NT2/D1 (cell line): ENCODE data around the gene MRM3.

Experiments
- YY1 ChIP-seq: IDR thresholded peaks from 2 replicates; pipeline ENCODE4 v1.6.1; 2011; ENCODE audit not compliant: insufficient read length, insufficient read depth
- ZNF274 ChIP-seq: IDR thresholded peaks from 2 replicates; pipeline ENCODE4 v1.6.1; 2011; ENCODE audit warnings: mild to moderate bottlenecking, low read depth, low read length

DNA sequence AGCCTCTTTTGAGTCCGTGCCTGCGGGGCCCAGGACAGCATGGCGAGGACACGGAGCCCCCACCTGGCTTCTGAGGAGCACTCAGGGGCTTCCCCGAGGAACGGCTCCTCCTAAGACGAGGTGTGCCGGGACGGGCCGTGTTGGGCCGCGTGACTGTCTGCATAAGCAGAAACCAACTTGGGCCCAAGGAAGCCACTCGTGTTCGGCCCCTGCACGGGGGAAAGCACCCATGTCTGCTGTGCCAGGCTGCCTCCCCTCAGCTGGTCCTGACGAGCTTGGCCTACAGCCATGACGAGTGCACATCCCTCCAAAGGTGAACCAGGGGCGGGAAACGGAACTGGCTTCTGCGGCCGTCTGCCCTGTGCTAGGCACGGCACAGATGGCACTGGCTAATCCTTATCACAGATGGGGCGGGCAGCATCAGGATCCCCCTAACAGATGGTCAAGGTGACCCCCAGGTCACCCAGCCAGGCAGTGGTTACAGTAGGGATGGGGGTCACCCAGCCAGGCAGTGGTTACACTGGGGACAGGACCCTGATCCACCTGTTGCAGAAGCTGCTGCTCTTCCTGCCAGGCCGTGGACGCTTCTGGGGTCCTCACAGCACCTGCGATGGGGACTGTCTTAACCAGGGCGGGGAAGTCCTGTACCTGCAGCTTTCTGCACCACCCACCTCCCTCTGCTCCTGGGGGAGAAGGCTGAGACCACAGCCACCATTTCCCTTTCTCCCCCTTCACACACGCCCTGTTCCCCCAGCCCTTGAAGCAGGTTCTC, 25.6 kb downstream of the MRM3 start:
- TF ChIP-seq ZNF274, result no peak
- no peak for TF ChIP-seq YY1
